Keratinocyte (primary cell): ENCODE data around the gene RNF150. TPM values are rescaled to one million over a fixed set of nuclear protein-coding genes. Genes with fewer than 3 reads are reported as not detected.

Experiments
- DNase-seq: peaks from one replicate; pipeline ENCODE4 v3.0.0-alpha.2; 2011; ENCODE audit warnings: low read depth, missing footprints, low spot score
- FAIRE-seq: peaks from 2 replicates; lab custom pipeline; 2011; peaks lifted over from hg19 to GRCh38; lab: Jason Lieb, UNC
- H2AFZ ChIP-seq: 2 replicates; pipeline ENCODE4 v1.6.0; 2012; ENCODE audit warnings: low read length, control low read depth, inconsistent platforms; ENCODE audit not compliant: control insufficient read depth
- H3K27ac ChIP-seq: 2 replicates; pipeline ENCODE4 v1.5.1; 2011; ENCODE audit warnings: low read length; ENCODE audit not compliant: control insufficient read depth, insufficient read depth
- H3K27me3 ChIP-seq: 3 replicates; pipeline ENCODE4 v1.6.0; 2011; ENCODE audit warnings: low read length; ENCODE audit not compliant: control insufficient read depth, insufficient read depth; ENCODE audit errors: extremely low read depth
- H3K36me3 ChIP-seq, 2 experiments: 2 replicates in 1 of 2; 3 replicates in 1 of 2; pipeline ENCODE4 v1.5.1; 2011; ENCODE audit warnings: low read length in 2 of 2, mild to moderate bottlenecking in 1 of 2; ENCODE audit not compliant: control insufficient read depth in 2 of 2, insufficient read depth in 2 of 2; ENCODE audit errors: extremely low read depth in 1 of 2
- H3K4me1 ChIP-seq: 3 replicates; pipeline ENCODE4 v1.5.1; 2011; ENCODE audit warnings: low read length; ENCODE audit not compliant: control insufficient read depth, insufficient read depth; ENCODE audit errors: extremely low read depth
- H3K4me2 ChIP-seq: 3 replicates; pipeline ENCODE4 v1.6.0; 2011; ENCODE audit warnings: low read depth, low read length; ENCODE audit not compliant: control insufficient read depth, insufficient read depth; ENCODE audit errors: extremely low read depth
- H3K4me3 ChIP-seq, 3 experiments: fragments of 200-600 bp in 1 of 3; sonication (generic) in 1 of 3; 2 replicates in 2 of 3; 3 replicates in 1 of 3; pipeline ENCODE4 v1.5.1; 2011 to 2016; ENCODE audit warnings: low read length in 3 of 3, mild to moderate bottlenecking in 3 of 3, control low read depth in 2 of 3, inconsistent platforms in 1 of 3, low read depth in 1 of 3, mixed read lengths in 1 of 3, mixed run types in 1 of 3, moderate library complexity in 1 of 3; ENCODE audit not compliant: control insufficient read depth in 2 of 3, insufficient read depth in 2 of 3; ENCODE audit errors: extremely low read depth in 1 of 3
- H3K79me2 ChIP-seq: 2 replicates; pipeline ENCODE4 v1.6.0; 2012; ENCODE audit warnings: low read length; ENCODE audit not compliant: control insufficient read depth, insufficient read depth
- H3K9ac ChIP-seq: 3 replicates; pipeline ENCODE4 v1.6.0; 2011; ENCODE audit warnings: low read length; ENCODE audit not compliant: control insufficient read depth, insufficient read depth; ENCODE audit errors: extremely low read depth
- H3K9me1 ChIP-seq: 3 replicates; pipeline ENCODE4 v1.6.0; 2011; ENCODE audit warnings: low read length; ENCODE audit not compliant: control insufficient read depth, insufficient read depth; ENCODE audit errors: extremely low read depth
- H3K9me3 ChIP-seq: 2 replicates; pipeline ENCODE4 v1.5.1; 2012; ENCODE audit warnings: low read depth, low read length; ENCODE audit not compliant: control insufficient read depth
- H4K20me1 ChIP-seq: 3 replicates; pipeline ENCODE4 v1.6.0; 2011; ENCODE audit warnings: low read length; ENCODE audit not compliant: control insufficient read depth, insufficient read depth; ENCODE audit errors: extremely low read depth
- CTCF ChIP-seq, 3 experiments: IDR thresholded peaks in 1 of 3; conservative IDR thresholded peaks in 1 of 3; optimal IDR thresholded peaks in 1 of 3; 2 replicates in 2 of 3; 3 replicates in 1 of 3; pipeline versions ENCODE3 to v1.5.1; 2011; ENCODE audit warnings: low read length in 3 of 3, mild to moderate bottlenecking in 3 of 3, moderate library complexity in 2 of 3, control low read depth in 1 of 3, inconsistent platforms in 1 of 3; ENCODE audit not compliant: insufficient read depth in 2 of 3; ENCODE audit errors: extremely low read depth in 1 of 3
- EZH2 ChIP-seq: IDR thresholded peaks from one replicate; pipeline ENCODE4 v1.6.1; 2012; ENCODE audit warnings: inconsistent platforms, mild to moderate bottlenecking, low read length, moderate library complexity
- dilution Hi-C: fragments of 300-500 bp; cut with MboI; formaldehyde crosslinking; loops from one replicate; pipeline ENCODE4 v1.7.0; 2020; ENCODE audit warnings: low sequenced_read_pairs; ENCODE audit not compliant: extremely low pct_ligation_motif_present
- polyA minus RNA-seq, 3 experiments: library from RNA; depleted of rRNA, polyadenylated mRNA; stranded (reverse); fragments of >200 nt; gene quantifications; 1 replicate in 1 of 3; 2 replicates in 1 of 3; 3 replicates in 1 of 3; pipeline ENCODE4 v1.2.3, GENCODE V29; 2011
- polyA plus RNA-seq, 5 experiments: library from polyadenylated mRNA; depleted of rRNA in 3 of 5; stranded (reverse) in 3 of 5; stranded (forward) in 1 of 5; unstranded in 1 of 5; fragments of >200 nt; gene quantifications; 1 replicate in 1 of 5; 2 replicates in 3 of 5; 3 replicates in 1 of 5; pipeline versions ENCODE4 v1.2.1 to v1.2.3, GENCODE V29; 2011 to 2012; ENCODE audit warnings: missing spikeins in 2 of 5, low read depth in 1 of 5, low replicate concordance in 1 of 5

RNF150 gene
- polyA plus RNA-seq (0.02 to 0.18 TPM (median 0.09 TPM) in 3 replicates), polyA minus RNA-seq (0.40 to 0.45 TPM in 2 of 3 replicates, not detected in the other)
- not detected for polyA plus RNA-seq (2011; ENCODE audit: low read depth)
- polyA plus RNA-seq (2011; cell fraction: cytosol; rRNA removed) = 0.11 and 0.21 TPM in 2 replicates
- 0.19 and 0.39 TPM in 2 replicates for polyA plus RNA-seq (2011; cell fraction: nucleus; rRNA removed)
- polyA plus RNA-seq (2012; ENCODE audit: low replicate concordance) = 0.03 and 0.04 TPM in 2 replicates
- not detected for polyA minus RNA-seq (2011; cell fraction: cytosol; rRNA and poly(A)+ RNA removed)
- polyA minus RNA-seq (2011; cell fraction: nucleus; rRNA and poly(A)+ RNA removed) = 0.42 and 0.54 TPM in 2 replicates

- Histone ChIP-seq H3K9ac (peak within 1 kb of the TSS; percentile 31), H3K79me2 (no peaks in the 10 kb centered on the region), H3K4me3 (peak within 1 kb of the TSS; percentile 47 to 71 (median 71)), H3K4me1 (peaks cover 3% of the 10 kb centered on the region), H3K27ac (no peak within 1 kb of the TSS), H3K27me3 (peaks cover 28% of the 10 kb centered on the region), H3K36me3 (no peaks in the 10 kb centered on the region), H3K9me3 (no peaks in the 10 kb centered on the region), H2AFZ (peak within 1 kb of the TSS; percentile 78), H3K9me1 (no peaks in the 10 kb centered on the region), H4K20me1 (no peaks in the 10 kb centered on the region), H3K4me2 (peak within 1 kb of the TSS; percentile 92)
- dilution Hi-C loops = loop anchor here (25.0 kb wide), 1 partner anchor 246 kb away; no protein-coding TSS in a partner anchor
- TF ChIP-seq EZH2 (peak; percentile 39), CTCF (optimal IDR thresholded peaks at IDR 0.05 in 1 of 3, IDR thresholded peaks at IDR 0.05 in 1 of 3, conservative IDR thresholded peaks at IDR 0.05 in 1 of 3; ENCODE audit: extremely low read depth in 1 of 3, insufficient read depth in 2 of 3, low read length in 3 of 3) (peak; percentile 62 to 71 (median 63))
- DNase-seq (peak; percentile 21), FAIRE-seq (peak; percentile 73)
Measured at GRCh38 chr4:141133146-141133998, at the start of gene RNF150. Gene RNF150, minus strand, starts transcription at chr4:141133469.

GRCh38 chr4:141180991-141181761, 47.9 kb upstream of the RNF150 start:
- H3K4me3 ChIP-seq = no peak overlapping the region
- no peak overlapping the region for H2AFZ ChIP-seq
- no peaks in the 10 kb centered on the region for H3K9me1 ChIP-seq
- H3K27ac ChIP-seq = no peak overlapping the region
- no peaks in the 10 kb centered on the region for H4K20me1 ChIP-seq
- TF ChIP-seq EZH2 (no peak), CTCF (optimal IDR thresholded peaks at IDR 0.05 in 1 of 3, IDR thresholded peaks at IDR 0.05 in 1 of 3, conservative IDR thresholded peaks at IDR 0.05 in 1 of 3; ENCODE audit: extremely low read depth in 1 of 3, insufficient read depth in 2 of 3, low read length in 3 of 3) (no peak)
- no peaks in the 10 kb centered on the region for H3K79me2 ChIP-seq
- DNase-seq = no peak
- H3K4me2 ChIP-seq = no peak overlapping the region
- H3K27me3 ChIP-seq = peaks cover 4% of the 10 kb centered on the region
- FAIRE-seq = no peak
- no peaks in the 10 kb centered on the region for H3K36me3 ChIP-seq
- H3K4me1 ChIP-seq = no peaks in the 10 kb centered on the region
- H3K9me3 ChIP-seq = no peaks in the 10 kb centered on the region
- dilution Hi-C loops = no loop called here
- H3K9ac ChIP-seq = no peak overlapping the region
